NCI-H345 treated with DMSO at 0.1 percent for 48 hours (cell line): ENCODE results near the gene HSPB8.
"Not testable (repeated sequence)": the region's sequence is repeated elsewhere in the genome, so short reads cannot be mapped to it uniquely, and the experiment has no call there.

Experiments
- DNase-seq: peaks from one replicate; lab custom pipeline; 2025; ENCODE audit not compliant: unreplicated experiment; lab: John Stamatoyannopoulos, UW

HSPB8 gene

GRCh38 chr12:119204671-119205285 is 26.0 kb downstream of the HSPB8 start:
- DNase-seq, result no peak

GRCh38 chr12:119206348-119207062 is 27.8 kb downstream of the HSPB8 start:
- DNase-seq, result no peak

- no peak for DNase-seq
Observed at GRCh38 chr12:119207063-119207560, 28.4 kb downstream of the HSPB8 start.

GRCh38 chr12:119208626-119209061 is 29.9 kb downstream of the HSPB8 start:
- DNase-seq, result no peak

- DNase-seq, result no peak
Observed at GRCh38 chr12:119211884-119212283, 33.2 kb downstream of the HSPB8 start.

GRCh38 chr12:119216084-119216483 is 37.4 kb downstream of the HSPB8 start:
- no peak for DNase-seq

GRCh38 chr12:119218875-119219274 is 40.1 kb downstream of the HSPB8 start:
- DNase-seq, result not testable (repeated sequence)

GRCh38 chr12:119222222-119222951 is 43.7 kb downstream of the HSPB8 start:
- no peak for DNase-seq

GRCh38 chr12:119225454-119225853 is 46.7 kb downstream of the HSPB8 start:
- no peak for DNase-seq

- no peak for DNase-seq
Observed at GRCh38 chr12:119227292-119227691, 48.6 kb downstream of the HSPB8 start.

- no peak for DNase-seq
Observed at GRCh38 chr12:119229205-119229604, 50.5 kb downstream of the HSPB8 start.

- no peak for DNase-seq
Observed at GRCh38 chr12:119229837-119230236, 51.1 kb downstream of the HSPB8 start.

- no peak for DNase-seq
Observed at GRCh38 chr12:119230807-119231206, 52.1 kb downstream of the HSPB8 start.

- no peak for DNase-seq
Observed at GRCh38 chr12:119231774-119232173, 53.0 kb downstream of the HSPB8 start.

- DNase-seq, result peak; percentile 48
Observed at GRCh38 chr12:119235197-119235751, 56.5 kb downstream of the HSPB8 start.

GRCh38 chr12:119236372-119236771 is 57.6 kb downstream of the HSPB8 start:
- no peak for DNase-seq

GRCh38 chr12:119239040-119239439 is 60.3 kb downstream of the HSPB8 start:
- no peak for DNase-seq

GRCh38 chr12:119241049-119241448 is 62.3 kb downstream of the HSPB8 start:
- no peak for DNase-seq

- no peak for DNase-seq
Observed at GRCh38 chr12:119241580-119242169, 62.9 kb downstream of the HSPB8 start.
